Activated naive CD8-positive, alpha-beta T cell treated with anti-CD3 and anti-CD28 coated beads for 36 hours (primary cell): ENCODE measurements around the gene ETS1. TPM values are rescaled to one million over a fixed set of nuclear protein-coding genes. Genes with fewer than 3 reads are reported as not detected.

ENCODE experiments used
- DNase-seq: peaks from one replicate; pipeline ENCODE4 v3.0.0; 2021
- H3K27ac Mint-ChIP-seq: one replicate; pipeline ENCODE4 v1.8.0; 2022; ENCODE audit warnings: mild to moderate bottlenecking, moderate library complexity, mixed read lengths
- H3K27me3 Mint-ChIP-seq: one replicate; pipeline ENCODE4 v1.8.0; 2022; ENCODE audit warnings: mild to moderate bottlenecking, mixed read lengths
- H3K36me3 Mint-ChIP-seq: one replicate; pipeline ENCODE4 v1.8.0; 2021; ENCODE audit warnings: mild to moderate bottlenecking, mixed read lengths
- H3K4me1 Mint-ChIP-seq: one replicate; pipeline ENCODE4 v1.8.0; 2021; ENCODE audit warnings: mixed read lengths
- H3K4me3 Mint-ChIP-seq: one replicate; pipeline ENCODE4 v1.8.0; 2022; ENCODE audit warnings: mild to moderate bottlenecking, moderate library complexity, mixed read lengths
- H3K9me3 Mint-ChIP-seq: one replicate; pipeline ENCODE4 v1.8.0; 2022; ENCODE audit warnings: mixed read lengths
- total RNA-seq, 2 experiments: library from RNA; stranded (reverse); gene quantifications; one replicate each; pipeline ENCODE4 v1.2.3, GENCODE V29; 2021

The ETS1 gene
- total RNA-seq, 2 experiments from 2014 or later, result 426 to 430 TPM

- H3K4me3 Mint-ChIP-seq, result peak overlapping the region; percentile 72
- no peaks in the 10 kb centered on the region for H3K9me3 Mint-ChIP-seq
- peaks cover 90% of the 10 kb centered on the region for H3K36me3 Mint-ChIP-seq
- DNase-seq, result no peak
- no peaks in the 10 kb centered on the region for H3K27me3 Mint-ChIP-seq
- peak overlapping the region; percentile 98 for H3K27ac Mint-ChIP-seq
- H3K4me1 Mint-ChIP-seq, result peaks cover 96% of the 10 kb centered on the region
These were observed 119.2 kb downstream of the ETS1 start for GRCh38 chr11:128468111-128468510.

GRCh38 chr11:128467610-128468041, 119.7 kb downstream of the ETS1 start:
- peaks cover 90% of the 10 kb centered on the region for H3K36me3 Mint-ChIP-seq
- peak overlapping the region; percentile 72 for H3K4me3 Mint-ChIP-seq
- H3K27ac Mint-ChIP-seq, result peak overlapping the region; percentile 98
- no peaks in the 10 kb centered on the region for H3K27me3 Mint-ChIP-seq
- H3K9me3 Mint-ChIP-seq, result no peaks in the 10 kb centered on the region
- DNase-seq, result peak; percentile 55
- peaks cover 96% of the 10 kb centered on the region for H3K4me1 Mint-ChIP-seq

- Mint-ChIP-seq H3K27me3 (no peaks in the 10 kb centered on the region), H3K4me3 (peak overlapping the region; percentile 72), H3K9me3 (no peaks in the 10 kb centered on the region), H3K36me3 (peaks cover 91% of the 10 kb centered on the region), H3K27ac (peak overlapping the region; percentile 98), H3K4me1 (peaks cover 97% of the 10 kb centered on the region)
- peak; percentile 37 for DNase-seq
These were observed 120.3 kb downstream of the ETS1 start for GRCh38 chr11:128467041-128467440.

GRCh38 chr11:128465946-128466705, 121.2 kb downstream of the ETS1 start:
- H3K4me1 Mint-ChIP-seq, result peaks cover 94% of the 10 kb centered on the region
- H3K36me3 Mint-ChIP-seq, result peaks cover 91% of the 10 kb centered on the region
- no peaks in the 10 kb centered on the region for H3K27me3 Mint-ChIP-seq
- no peaks in the 10 kb centered on the region for H3K9me3 Mint-ChIP-seq
- H3K4me3 Mint-ChIP-seq, result peak overlapping the region; percentile 72
- peak overlapping the region; percentile 98 for H3K27ac Mint-ChIP-seq
- peak; percentile 36 for DNase-seq

- H3K4me3 Mint-ChIP-seq, result peak overlapping the region; percentile 72
- peaks cover 94% of the 10 kb centered on the region for H3K36me3 Mint-ChIP-seq
- peaks cover 4% of the 10 kb centered on the region for H3K9me3 Mint-ChIP-seq
- no peak for DNase-seq
- no peaks in the 10 kb centered on the region for H3K27me3 Mint-ChIP-seq
- peaks cover 95% of the 10 kb centered on the region for H3K4me1 Mint-ChIP-seq
- H3K27ac Mint-ChIP-seq, result peak overlapping the region; percentile 98
These were observed 121.8 kb downstream of the ETS1 start for GRCh38 chr11:128465531-128465930.

GRCh38 chr11:128464878-128465450, 122.4 kb downstream of the ETS1 start:
- Mint-ChIP-seq H3K36me3 (peaks cover 98% of the 10 kb centered on the region), H3K4me3 (peak overlapping the region; percentile 72), H3K27ac (peak overlapping the region; percentile 98), H3K9me3 (peaks cover 4% of the 10 kb centered on the region), H3K4me1 (peaks cover 96% of the 10 kb centered on the region), H3K27me3 (no peaks in the 10 kb centered on the region)
- no peak for DNase-seq

GRCh38 chr11:128463979-128464378, 123.4 kb downstream of the ETS1 start:
- Mint-ChIP-seq H3K27ac (peak overlapping the region; percentile 98), H3K4me1 (peaks cover 92% of the 10 kb centered on the region), H3K36me3 (peaks cover 97% of the 10 kb centered on the region), H3K4me3 (peak overlapping the region; percentile 72), H3K27me3 (no peaks in the 10 kb centered on the region), H3K9me3 (peaks cover 4% of the 10 kb centered on the region)
- DNase-seq, result no peak

GRCh38 chr11:128463371-128463829, 124.0 kb downstream of the ETS1 start:
- peaks cover 88% of the 10 kb centered on the region for H3K4me1 Mint-ChIP-seq
- no peak for DNase-seq
- peak overlapping the region; percentile 98 for H3K27ac Mint-ChIP-seq
- H3K27me3 Mint-ChIP-seq, result no peaks in the 10 kb centered on the region
- H3K36me3 Mint-ChIP-seq, result peaks cover 95% of the 10 kb centered on the region
- H3K9me3 Mint-ChIP-seq, result peaks cover 4% of the 10 kb centered on the region
- H3K4me3 Mint-ChIP-seq, result peak overlapping the region; percentile 66

- Mint-ChIP-seq H3K27me3 (no peaks in the 10 kb centered on the region), H3K36me3 (peaks cover 96% of the 10 kb centered on the region), H3K9me3 (peaks cover 4% of the 10 kb centered on the region), H3K27ac (peak overlapping the region; percentile 98), H3K4me1 (peaks cover 84% of the 10 kb centered on the region), H3K4me3 (peak overlapping the region; percentile 66)
- no peak for DNase-seq
These were observed 124.4 kb downstream of the ETS1 start for GRCh38 chr11:128462922-128463321.

GRCh38 chr11:128462189-128462588, 125.2 kb downstream of the ETS1 start:
- Mint-ChIP-seq H3K27me3 (no peaks in the 10 kb centered on the region), H3K36me3 (peaks cover 96% of the 10 kb centered on the region), H3K27ac (peak overlapping the region; percentile 98), H3K4me1 (peaks cover 81% of the 10 kb centered on the region), H3K9me3 (peaks cover 4% of the 10 kb centered on the region), H3K4me3 (no peak overlapping the region)
- DNase-seq, result no peak

GRCh38 chr11:128458321-128458720, 129.0 kb downstream of the ETS1 start:
- H3K4me1 Mint-ChIP-seq, result peaks cover 75% of the 10 kb centered on the region
- H3K27me3 Mint-ChIP-seq, result no peaks in the 10 kb centered on the region
- H3K9me3 Mint-ChIP-seq, result peaks cover 4% of the 10 kb centered on the region
- no peak for DNase-seq
- H3K4me3 Mint-ChIP-seq, result no peak overlapping the region
- H3K27ac Mint-ChIP-seq, result peak overlapping the region; percentile 24
- peaks cover 94% of the 10 kb centered on the region for H3K36me3 Mint-ChIP-seq

- DNase-seq, result no peak
- Mint-ChIP-seq H3K36me3 (peaks cover 90% of the 10 kb centered on the region), H3K4me3 (no peak overlapping the region), H3K27me3 (no peaks in the 10 kb centered on the region), H3K4me1 (peaks cover 75% of the 10 kb centered on the region), H3K27ac (peak overlapping the region; percentile 24), H3K9me3 (peaks cover 4% of the 10 kb centered on the region)
These were observed 129.5 kb downstream of the ETS1 start for GRCh38 chr11:128457874-128458273.

GRCh38 chr11:128456566-128457268, 130.6 kb downstream of the ETS1 start:
- H3K36me3 Mint-ChIP-seq, result peaks cover 86% of the 10 kb centered on the region
- no peak for DNase-seq
- peaks cover 4% of the 10 kb centered on the region for H3K9me3 Mint-ChIP-seq

GRCh38 chr11:128455766-128456165, 131.6 kb downstream of the ETS1 start:
- Mint-ChIP-seq H3K36me3 (peaks cover 79% of the 10 kb centered on the region), H3K27me3 (no peaks in the 10 kb centered on the region), H3K4me1 (peaks cover 70% of the 10 kb centered on the region), H3K27ac (peak overlapping the region; percentile 47), H3K4me3 (no peak overlapping the region), H3K9me3 (peaks cover 2% of the 10 kb centered on the region)
- no peak for DNase-seq

More at GRCh38 chr11:128456566-128457268, 130.6 kb downstream of the ETS1 start:
- peaks cover 73% of the 10 kb centered on the region for H3K4me1 Mint-ChIP-seq
- no peak overlapping the region for H3K4me3 Mint-ChIP-seq
- peak overlapping the region; percentile 64 for H3K27ac Mint-ChIP-seq
- no peaks in the 10 kb centered on the region for H3K27me3 Mint-ChIP-seq
